ENCODE measurements around the gene GMNN.
A peak's percentile ranks its signal among the peaks of the same experiment; 100 is the strongest.
"Not testable (repeated sequence)": the region's sequence is repeated elsewhere in the genome, so short reads cannot be mapped to it uniquely, and the experiment has no call there.

GMNN gene

DNA sequence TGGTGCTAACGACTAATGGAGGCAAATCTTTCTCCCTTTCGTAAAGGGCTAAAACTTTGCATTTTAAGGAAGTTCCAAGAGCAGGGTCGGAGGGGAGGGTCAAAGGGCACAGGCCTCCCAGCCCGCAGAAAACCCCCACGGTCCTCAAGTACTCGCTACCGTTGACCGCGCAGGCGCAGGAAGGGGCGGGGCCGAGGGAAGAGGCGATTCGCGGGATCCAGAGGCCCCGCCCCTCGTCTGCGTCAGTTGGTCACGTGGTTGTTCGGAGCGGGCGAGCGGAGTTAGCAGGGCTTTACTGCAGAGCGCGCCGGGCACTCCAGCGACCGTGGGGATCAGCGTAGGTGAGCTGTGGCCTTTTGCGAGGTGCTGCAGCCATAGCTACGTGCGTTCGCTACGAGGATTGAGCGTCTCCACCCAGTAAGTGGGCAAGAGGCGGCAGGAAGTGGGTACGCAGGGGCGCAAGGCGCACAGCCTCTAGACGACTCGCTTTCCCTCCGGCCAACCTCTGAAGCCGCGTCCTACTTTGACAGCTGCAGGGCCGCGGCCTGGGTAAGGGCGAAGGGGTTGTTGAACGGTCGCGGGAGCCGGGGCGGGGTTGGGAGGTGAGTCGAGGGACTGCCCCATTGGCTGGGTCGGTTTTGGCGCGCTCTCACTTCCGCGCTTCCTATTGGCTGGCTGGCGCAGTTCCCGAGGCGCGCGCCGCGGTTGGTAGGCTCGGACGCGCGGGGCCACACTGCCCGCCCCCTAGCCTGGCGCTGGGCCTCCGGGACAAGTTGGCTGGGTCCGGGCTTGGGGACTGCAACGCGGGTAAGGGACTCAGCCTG is at the start of gene GMNN:
GMNN (plus strand) TSS at position 242 of the 824 bp plus-strand sequence. CDS start 2,310 bp downstream, outside the sequence.
- DNase-seq = peak; percentile 99

DNA sequence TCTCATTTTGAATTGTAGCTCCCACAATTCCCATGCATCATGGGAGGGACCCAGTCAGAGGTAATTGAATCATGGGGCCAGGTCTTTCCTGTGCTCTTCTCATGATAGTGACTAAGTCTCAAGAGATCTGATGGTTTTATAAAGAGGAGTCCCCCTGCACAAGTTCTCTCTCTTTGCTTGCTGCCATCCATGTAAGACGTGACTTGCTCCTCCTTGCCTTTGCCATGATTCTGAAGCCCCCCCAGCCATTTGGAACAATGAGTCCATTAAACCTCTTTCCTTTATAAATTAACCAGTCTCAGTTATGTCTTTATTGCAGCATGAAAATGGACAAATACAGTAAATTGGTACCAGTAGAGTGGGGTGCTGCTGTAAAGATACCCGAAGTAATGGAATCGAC is 44.1 kb upstream of the GMNN start:
- not testable (repeated sequence) for DNase-seq

DNA sequence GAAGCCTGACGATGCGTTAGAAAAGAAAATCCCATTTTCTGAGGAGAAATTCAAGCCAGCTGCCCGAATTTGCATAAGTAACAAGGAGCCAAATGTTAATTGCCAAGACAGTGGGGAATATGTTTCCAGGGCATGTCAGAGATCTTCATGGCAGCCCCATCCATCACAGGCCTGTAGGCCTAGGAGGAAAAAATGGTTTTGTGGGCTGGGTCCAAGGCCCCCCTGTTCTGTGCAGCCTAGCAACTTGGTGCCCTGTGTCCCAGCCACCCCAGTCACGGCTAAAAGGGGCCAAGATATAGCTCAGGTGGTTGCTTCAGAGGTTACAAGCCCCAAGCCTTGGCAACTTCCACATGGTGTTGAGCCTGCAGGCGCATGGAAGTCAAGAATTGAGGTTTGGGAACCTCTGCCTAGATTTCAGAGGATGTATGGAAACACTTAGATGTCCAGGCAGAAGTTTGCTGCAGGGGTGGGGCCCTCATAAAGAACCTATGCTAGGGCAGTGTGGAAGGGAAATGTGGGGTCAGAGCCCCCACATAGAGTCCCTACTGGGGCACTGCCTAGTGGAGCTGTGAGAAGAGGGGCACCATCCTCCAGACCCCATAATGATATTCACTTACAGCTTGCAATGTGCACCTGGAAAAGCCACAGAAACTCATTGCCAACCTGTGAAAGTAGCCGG is 43.1 kb upstream of the GMNN start:
- DNase-seq = not testable (repeated sequence)

DNA sequence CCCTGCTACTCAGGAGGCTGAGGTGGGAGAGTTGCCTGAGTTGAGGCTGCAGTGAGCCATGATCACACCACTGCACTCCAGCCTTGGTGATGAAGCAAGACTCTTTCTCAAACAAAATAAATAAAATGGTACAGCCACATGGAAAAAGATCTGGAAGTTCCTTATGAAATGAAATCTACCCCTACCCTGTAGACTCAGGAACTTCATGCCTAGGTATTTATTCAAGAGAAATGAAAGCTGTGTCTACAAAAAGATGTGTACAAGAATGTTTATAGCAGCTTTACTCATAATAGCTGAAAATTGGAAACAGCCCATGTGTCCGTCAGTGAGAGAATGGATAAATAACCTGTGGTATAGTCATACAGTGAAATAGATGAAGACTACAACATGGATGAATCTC is 40.6 kb upstream of the GMNN start:
- DNase-seq = no peak

DNA sequence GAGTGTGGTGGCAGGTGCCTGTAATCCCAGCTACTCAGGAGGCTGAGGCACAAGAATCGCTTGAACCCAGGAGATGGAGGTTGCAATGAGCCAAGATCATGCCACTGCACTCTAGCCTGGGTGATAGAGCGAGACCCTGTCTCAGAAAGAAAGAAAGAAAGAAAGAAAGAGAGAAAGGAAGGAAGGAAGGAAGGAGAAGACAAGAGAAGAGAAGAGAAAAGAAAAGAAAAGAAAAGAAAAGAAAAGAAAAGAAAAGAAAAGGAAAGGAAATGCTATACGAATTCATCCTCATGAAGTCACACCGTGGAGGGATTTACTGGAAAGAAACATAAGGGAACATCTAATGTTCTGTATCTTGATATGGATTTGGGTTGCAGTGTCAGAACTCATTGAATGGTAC is 40.0 kb upstream of the GMNN start:
- DNase-seq = not testable (repeated sequence)

DNA sequence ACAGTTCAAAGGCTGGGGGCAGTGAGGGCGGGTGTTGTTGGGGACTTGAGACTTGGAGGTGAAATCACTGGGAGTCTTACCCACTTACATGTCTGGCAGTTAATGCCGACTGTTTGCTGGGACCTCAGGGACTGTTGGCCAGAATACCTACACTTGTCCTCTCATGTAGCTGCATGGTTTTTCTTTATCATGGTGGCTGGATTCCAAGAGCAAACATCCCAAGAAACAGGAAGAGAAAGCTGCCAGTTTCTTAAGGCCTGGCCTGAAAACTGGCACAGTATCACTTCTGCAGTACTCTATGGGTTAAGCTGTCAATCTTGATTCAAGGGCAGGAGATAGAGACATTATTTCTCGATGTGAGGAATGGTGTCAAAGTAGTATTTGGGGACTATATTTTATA is 36.0 kb upstream of the GMNN start:
- no peak for DNase-seq

DNA sequence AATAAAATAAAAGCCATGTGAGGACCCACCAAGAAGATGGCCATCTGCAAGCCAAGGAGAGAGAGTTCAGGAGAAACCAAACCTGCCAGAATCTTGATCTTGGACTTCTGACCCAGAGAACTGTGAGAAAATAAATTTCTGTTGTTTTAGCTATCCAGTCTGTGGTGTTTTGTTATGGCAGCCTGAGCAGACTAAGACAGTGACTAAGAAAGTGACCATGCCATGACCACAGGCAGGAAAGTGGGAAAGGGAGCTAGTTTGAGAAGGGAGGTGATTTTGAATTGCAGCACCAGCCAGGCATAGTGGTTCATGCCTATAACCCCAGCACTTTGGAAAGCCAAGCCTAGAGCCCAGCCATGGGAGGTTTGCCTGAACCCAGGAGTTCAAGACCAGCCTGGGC is 33.9 kb upstream of the GMNN start:
- DNase-seq = no peak

DNA sequence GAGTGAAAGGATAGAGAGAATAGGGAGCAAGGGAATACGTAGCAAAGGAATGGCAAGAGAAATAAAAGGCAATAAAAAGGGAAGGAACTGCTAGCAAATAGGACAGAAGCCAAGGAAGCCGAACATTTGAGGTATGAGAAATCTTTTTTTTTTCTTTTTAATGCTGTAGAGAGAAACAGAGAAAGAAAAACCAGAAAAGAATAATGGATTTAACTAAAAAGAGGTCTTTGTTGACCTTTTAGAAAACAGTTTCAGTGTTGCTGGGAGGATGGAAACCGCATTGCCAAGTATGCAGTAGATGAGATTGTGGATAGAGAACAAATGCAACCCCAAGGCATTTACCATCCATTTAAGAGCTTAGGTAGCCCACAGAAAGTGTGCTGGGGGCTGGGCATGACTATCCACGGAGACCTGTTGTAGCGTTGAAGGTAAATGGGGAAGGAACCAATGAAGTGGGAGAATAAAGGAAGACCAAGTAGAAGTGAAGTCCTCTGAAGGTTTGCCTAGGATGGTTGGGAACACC is 32.5 kb upstream of the GMNN start:
- DNase-seq = no peak

- peak; percentile 20 for DNase-seq
Observed at GRCh38 chr6:24743265-24743943, 31.3 kb upstream of the GMNN start.

GRCh38 chr6:24743944-24744335 is 30.8 kb upstream of the GMNN start:
- no peak for DNase-seq

- no peak for DNase-seq
Observed at GRCh38 chr6:24744911-24745310, 29.8 kb upstream of the GMNN start.

DNA sequence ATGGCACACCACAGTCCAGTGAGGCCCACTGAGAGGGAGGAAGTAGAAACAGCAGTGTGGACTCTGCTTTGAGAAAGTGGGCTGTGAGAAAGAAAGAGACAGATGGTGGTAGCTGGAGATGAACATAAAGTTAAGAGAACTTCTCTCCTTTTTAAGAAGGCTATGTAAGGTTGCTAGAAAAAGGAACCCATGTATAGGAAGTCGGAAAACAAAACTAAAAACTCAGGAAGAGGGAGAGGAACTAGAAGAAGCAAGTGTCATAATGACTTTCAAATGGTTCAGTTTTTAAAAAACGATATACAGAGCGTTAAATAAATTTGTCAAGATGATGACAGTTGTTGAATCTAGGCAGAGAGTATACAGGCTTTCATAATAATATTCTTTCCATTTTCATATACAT is 25.4 kb upstream of the GMNN start:
- DNase-seq = no peak

GRCh38 chr6:24750878-24751277 is 23.9 kb upstream of the GMNN start:
- DNase-seq = not testable (repeated sequence)

DNA sequence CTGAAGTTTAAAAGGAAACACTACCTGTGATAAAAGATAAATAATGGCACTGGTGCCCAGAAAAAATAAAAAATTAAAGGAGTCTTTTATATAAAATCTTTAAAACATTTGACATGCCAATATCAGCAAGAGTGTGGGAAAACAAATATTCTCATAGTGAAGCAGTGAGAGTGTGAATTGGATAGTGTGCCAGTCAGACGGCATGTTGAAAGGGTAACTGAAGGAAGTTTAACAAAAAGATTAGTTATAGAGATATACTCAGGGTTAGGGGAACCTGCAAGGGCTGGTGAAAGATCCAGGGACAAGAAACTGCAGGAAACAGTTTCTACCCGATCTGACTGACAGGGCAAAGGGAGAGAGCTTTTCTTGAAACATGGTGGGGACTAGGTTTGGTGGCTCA is 22.2 kb upstream of the GMNN start:
- DNase-seq = no peak

- DNase-seq = no peak
Observed at GRCh38 chr6:24752917-24753492, 21.7 kb upstream of the GMNN start.

- DNase-seq = no peak
Observed at GRCh38 chr6:24753545-24753944, 21.2 kb upstream of the GMNN start.

- not testable (repeated sequence) for DNase-seq
Observed at GRCh38 chr6:24754378-24754777, 20.4 kb upstream of the GMNN start.

DNA sequence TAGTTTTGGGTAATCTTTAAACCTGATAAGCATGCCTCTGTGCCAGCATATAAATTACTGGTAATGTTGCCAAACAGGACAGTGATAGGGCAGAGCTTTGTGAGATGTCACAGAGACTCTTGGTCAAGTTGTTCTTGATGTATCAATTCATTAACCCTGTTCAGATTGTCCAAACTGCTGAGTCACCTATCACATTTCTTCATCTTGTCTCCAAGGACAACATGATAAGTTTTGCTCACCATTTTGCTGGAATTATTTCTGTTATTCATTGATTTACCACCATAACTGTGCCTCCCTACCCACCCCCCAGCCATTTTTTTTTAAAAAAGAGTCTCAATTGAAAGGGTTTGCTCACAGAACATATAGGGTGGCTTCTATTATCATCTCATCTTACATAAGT is 19.5 kb upstream of the GMNN start:
- DNase-seq = no peak

GRCh38 chr6:24757611-24758010 is 17.1 kb upstream of the GMNN start:
- DNase-seq = no peak

- DNase-seq = no peak
Observed at GRCh38 chr6:24759718-24760117, 15.0 kb upstream of the GMNN start.

GRCh38 chr6:24760210-24760609 is 14.5 kb upstream of the GMNN start:
- no peak for DNase-seq

DNA sequence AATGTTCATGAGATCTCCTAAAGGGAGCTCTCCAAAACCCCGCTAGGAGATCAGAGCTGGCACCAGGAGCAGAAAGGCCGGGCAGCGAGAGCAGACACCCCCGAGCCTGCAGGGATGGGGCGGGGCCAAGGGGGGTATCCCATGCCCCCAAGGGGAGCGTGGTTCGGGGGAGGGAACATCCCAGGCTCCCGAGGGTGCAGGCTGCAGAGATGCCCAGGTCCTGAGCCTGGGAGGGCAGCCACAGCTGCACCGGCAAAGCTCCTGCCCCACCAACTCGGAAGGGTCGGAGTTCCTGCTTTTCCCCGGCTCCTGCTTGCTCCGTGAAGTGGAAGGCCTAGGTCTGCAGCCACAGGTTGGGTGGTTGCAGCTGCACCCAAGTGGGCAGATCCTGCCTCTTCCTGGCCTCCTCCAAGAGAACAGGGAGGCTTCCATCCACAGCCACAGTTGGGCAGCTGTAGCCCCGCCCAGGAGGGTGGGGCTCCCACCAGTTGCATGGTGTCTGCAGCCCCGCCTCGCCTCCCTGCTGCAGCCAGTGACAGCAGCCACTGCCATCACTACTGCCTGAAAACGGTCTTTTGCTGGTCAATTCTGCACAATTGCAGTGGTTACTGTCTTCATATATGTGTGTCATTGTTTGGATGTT is 13.4 kb upstream of the GMNN start:
- DNase-seq = peak; percentile 32

DNA sequence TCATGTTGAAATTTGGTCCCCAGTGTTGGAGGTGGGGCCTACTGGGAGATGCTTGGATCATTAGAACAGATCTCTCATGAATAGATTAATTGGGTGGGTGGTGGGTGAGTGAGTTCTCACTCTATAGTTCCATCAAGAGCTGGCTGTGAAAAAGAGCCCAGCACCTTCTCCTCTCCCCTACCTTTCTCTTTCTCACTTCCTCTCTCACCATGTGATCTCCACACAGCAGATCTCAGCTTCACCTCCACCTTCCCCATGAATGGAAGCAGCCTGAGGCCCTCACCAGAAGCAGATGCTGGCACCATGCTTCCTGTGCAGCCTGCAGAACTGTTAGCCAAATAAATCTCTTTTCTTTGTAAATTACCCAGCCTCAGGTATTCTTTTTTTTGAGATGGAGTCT is 12.9 kb upstream of the GMNN start:
- no peak for DNase-seq
